HepG2 (cell line): ENCODE measurements around the gene B4GALT2. TPM values are rescaled to one million over a fixed set of nuclear protein-coding genes. Genes with fewer than 3 reads are reported as not detected.

ENCODE experiments used
- CREB3 ChIP-seq: sonication (generic); formaldehyde crosslinking; IDR thresholded peaks from 2 replicates; pipeline ENCODE4 v1.5.0; 2020; ENCODE audit warnings: missing genetic modification reagents
- HOXD1 ChIP-seq: sonication (generic); formaldehyde crosslinking; IDR thresholded peaks from 2 replicates; pipeline ENCODE4 v1.5.0; 2020; ENCODE audit warnings: missing genetic modification reagents
- MAZ ChIP-seq, 2 experiments: sonication (generic) in 1 of 2; formaldehyde crosslinking in 1 of 2; IDR thresholded peaks; 2 replicates each; pipeline versions ENCODE4 v1.5.0 to v1.6.1; 2012 to 2020; ENCODE audit warnings: low read depth in 2 of 2, mild to moderate bottlenecking in 2 of 2, borderline replicate concordance in 1 of 2, improper control_type of control experiment in 1 of 2, low read length in 1 of 2, missing genetic modification reagents in 1 of 2, moderate library complexity in 1 of 2
- NAIF1 ChIP-seq: sonication (generic); formaldehyde crosslinking; IDR thresholded peaks from 2 replicates; pipeline ENCODE4 v1.5.0; 2020; ENCODE audit warnings: mild to moderate bottlenecking, missing genetic modification reagents, borderline replicate concordance
- NR2F1 ChIP-seq, 2 experiments: fragments of 450-650 bp in 1 of 2; formaldehyde crosslinking in 1 of 2; IDR thresholded peaks; 2 replicates each; pipeline versions ENCODE4 v1.5.0 to v1.6.1; 2016 to 2020; ENCODE audit warnings: mild to moderate bottlenecking in 1 of 2, missing compliant biosample characterization in 1 of 2, missing genetic modification reagents in 1 of 2, moderate library complexity in 1 of 2
- PRDM4 ChIP-seq: sonication (generic); formaldehyde crosslinking; IDR thresholded peaks from 2 replicates; pipeline ENCODE4 v1.9.0; 2021; ENCODE audit warnings: missing genetic modification reagents, borderline replicate concordance
- REPIN1 ChIP-seq: sonication (generic); formaldehyde crosslinking; IDR thresholded peaks from 2 replicates; pipeline ENCODE4 v1.8.0; 2022; ENCODE audit warnings: missing genetic modification reagents, low read depth, mild to moderate bottlenecking, borderline replicate concordance
- TRAFD1 ChIP-seq: sonication (generic); formaldehyde crosslinking; IDR thresholded peaks from 2 replicates; pipeline ENCODE4 v1.5.1; 2020; ENCODE audit warnings: missing genetic modification reagents, mild to moderate bottlenecking, borderline replicate concordance
- ZBTB38 ChIP-seq: sonication (generic); formaldehyde crosslinking; IDR thresholded peaks from 2 replicates; pipeline ENCODE4 v1.5.1; 2020; ENCODE audit warnings: mild to moderate bottlenecking, missing genetic modification reagents
- ZEB1 ChIP-seq: IDR thresholded peaks from 2 replicates; pipeline ENCODE4 v1.6.1; 2012; ENCODE audit warnings: mild to moderate bottlenecking, low read depth, inconsistent platforms; ENCODE audit not compliant: insufficient replicate concordance
- ZNF256 ChIP-seq: sonication (generic); formaldehyde crosslinking; conservative IDR thresholded peaks from 2 replicates; pipeline ENCODE4 v1.4.0; 2020; ENCODE audit warnings: missing genetic modification reagents
- ZNF33A ChIP-seq: sonication (generic); formaldehyde crosslinking; IDR thresholded peaks from 2 replicates; pipeline ENCODE4 v1.5.1; 2020; ENCODE audit warnings: missing genetic modification reagents, mild to moderate bottlenecking, moderate library complexity, borderline replicate concordance
- ZNF33B ChIP-seq: sonication (generic); formaldehyde crosslinking; IDR thresholded peaks from 2 replicates; pipeline ENCODE4 v1.5.1; 2020; ENCODE audit warnings: mild to moderate bottlenecking, missing genetic modification reagents
- ZNF550 ChIP-seq: sonication (generic); formaldehyde crosslinking; IDR thresholded peaks from 2 replicates; pipeline ENCODE4 v1.4.0; 2020; ENCODE audit warnings: mild to moderate bottlenecking, missing genetic modification reagents, borderline replicate concordance
- ZNF660 ChIP-seq: sonication (generic); formaldehyde crosslinking; IDR thresholded peaks from 2 replicates; pipeline ENCODE4 v1.5.1; 2020; ENCODE audit warnings: mild to moderate bottlenecking, low read depth, missing genetic modification reagents, borderline replicate concordance
- ZNF772 ChIP-seq: sonication (generic); formaldehyde crosslinking; IDR thresholded peaks from 2 replicates; pipeline ENCODE4 v1.5.0; 2020; ENCODE audit warnings: mild to moderate bottlenecking, missing genetic modification reagents
- polyA plus RNA-seq, 8 experiments: library from polyadenylated mRNA; depleted of rRNA in 3 of 8; stranded (reverse) in 7 of 8; unstranded in 1 of 8; fragments of >200 nt; fragmentation: Illumina TruSeq in 4 of 8; extraction: Trizol in 4 of 8; gene quantifications; 2 replicates each; pipeline versions ENCODE4 v1.2.1 to v1.2.3, GENCODE V29; 2011 to 2016; ENCODE audit warnings: low read depth in 4 of 8, missing spikeins in 1 of 8, mixed read lengths in 1 of 8; ENCODE audit not compliant: insufficient read depth in 1 of 8
- total RNA-seq, 5 experiments: library from RNA; depleted of rRNA; stranded (reverse); fragments of >200 nt; fragmentation: Illumina TruSeq; extraction: Trizol; gene quantifications; 2 replicates each; pipeline ENCODE4 v1.2.3, GENCODE V29; 2016; ENCODE audit warnings: low read depth in 1 of 5
- TF ChIP-seq, protein P1 (sequence below): sonication (generic); formaldehyde crosslinking; IDR thresholded peaks from 2 replicates; pipeline ENCODE4 v1.4.0; 2020; ENCODE audit warnings: missing genetic modification reagents
- TF ChIP-seq, protein P2 (sequence below): sonication (generic); formaldehyde crosslinking; IDR thresholded peaks from 2 replicates; pipeline ENCODE4 v1.4.0; 2020; ENCODE audit warnings: missing genetic modification reagents

Gene B4GALT2
- total and polyA plus RNA-seq, 2 of the 13 experiments (the other 11 are each of a cell fraction or from before 2014, with no cell fraction given): 41.9 to 78.0 TPM

GRCh38 chr1:44029911-44030604 lies 51.0 kb downstream of the B4GALT2 start (continued):
- TF ChIP-seq ZBTB38 (no peak), ZNF660 (CRISPR knock-in tag) (no peak), ZNF256 (CRISPR knock-in tag) (no peak), PRDM4 (CRISPR knock-in tag) (no peak), NR2F1 (CRISPR knock-in tag; IDR thresholded peaks at IDR 0.05) (no peak), ZEB1 (no peak), ZNF33B (CRISPR knock-in tag) (no peak), TRAFD1 (CRISPR knock-in tag) (no peak), ZNF33A (CRISPR knock-in tag) (no peak), MAZ (IDR thresholded peaks at IDR 0.05; ENCODE audit: borderline replicate concordance, low read depth, low read length) (no peak; the same call in 1 of the 2 replicates), MAZ (CRISPR knock-in tag; IDR thresholded peaks at IDR 0.05; ENCODE audit: low read depth) (peak; percentile 48), ZNF550 (CRISPR knock-in tag) (no peak), REPIN1 (CRISPR knock-in tag) (0 out of 2 replicates have a peak, but pooled peaks have one; percentile 18), CREB3 (no peak), HOXD1 (peak; percentile 20; the same call in 1 of the 2 replicates), ZNF772 (0 out of 2 replicates have a peak, but pooled peaks have one; percentile 28), NAIF1 (no peak)
- TF ChIP-seq, protein P1, sequence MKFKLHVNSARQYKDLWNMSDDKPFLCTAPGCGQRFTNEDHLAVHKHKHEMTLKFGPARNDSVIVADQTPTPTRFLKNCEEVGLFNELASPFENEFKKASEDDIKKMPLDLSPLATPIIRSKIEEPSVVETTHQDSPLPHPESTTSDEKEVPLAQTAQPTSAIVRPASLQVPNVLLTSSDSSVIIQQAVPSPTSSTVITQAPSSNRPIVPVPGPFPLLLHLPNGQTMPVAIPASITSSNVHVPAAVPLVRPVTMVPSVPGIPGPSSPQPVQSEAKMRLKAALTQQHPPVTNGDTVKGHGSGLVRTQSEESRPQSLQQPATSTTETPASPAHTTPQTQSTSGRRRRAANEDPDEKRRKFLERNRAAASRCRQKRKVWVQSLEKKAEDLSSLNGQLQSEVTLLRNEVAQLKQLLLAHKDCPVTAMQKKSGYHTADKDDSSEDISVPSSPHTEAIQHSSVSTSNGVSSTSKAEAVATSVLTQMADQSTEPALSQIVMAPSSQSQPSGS (CRISPR knock-in tag): no peak
- TF ChIP-seq, protein P2, sequence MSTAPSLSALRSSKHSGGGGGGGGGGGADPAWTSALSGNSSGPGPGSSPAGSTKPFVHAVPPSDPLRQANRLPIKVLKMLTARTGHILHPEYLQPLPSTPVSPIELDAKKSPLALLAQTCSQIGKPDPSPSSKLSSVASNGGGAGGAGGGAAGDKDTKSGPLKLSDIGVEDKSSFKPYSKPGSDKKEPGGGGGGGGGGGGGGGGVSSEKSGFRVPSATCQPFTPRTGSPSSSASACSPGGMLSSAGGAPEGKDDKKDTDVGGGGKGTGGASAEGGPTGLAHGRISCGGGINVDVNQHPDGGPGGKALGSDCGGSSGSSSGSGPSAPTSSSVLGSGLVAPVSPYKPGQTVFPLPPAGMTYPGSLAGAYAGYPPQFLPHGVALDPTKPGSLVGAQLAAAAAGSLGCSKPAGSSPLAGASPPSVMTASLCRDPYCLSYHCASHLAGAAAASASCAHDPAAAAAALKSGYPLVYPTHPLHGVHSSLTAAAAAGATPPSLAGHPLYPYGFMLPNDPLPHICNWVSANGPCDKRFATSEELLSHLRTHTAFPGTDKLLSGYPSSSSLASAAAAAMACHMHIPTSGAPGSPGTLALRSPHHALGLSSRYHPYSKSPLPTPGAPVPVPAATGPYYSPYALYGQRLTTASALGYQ (CRISPR knock-in tag): 0 out of 2 replicates have a peak, but pooled peaks have one; percentile 25
